H9 (cell line): Measurements from ENCODE around the gene RANBP17. TPM values are rescaled to one million over a fixed set of nuclear protein-coding genes. Genes with fewer than 3 reads are reported as not detected.

ENCODE experiments used
- DNase-seq: peaks from one replicate; pipeline ENCODE4 v3.0.0-alpha.2; 2017
- H2AFZ ChIP-seq: one replicate; pipeline ENCODE4 v1.6.1; 2013; ENCODE audit warnings: mild to moderate bottlenecking, low read length, control low read depth, moderate library complexity
- H2AK5ac ChIP-seq: 2 replicates; pipeline ENCODE4 v1.6.1; 2013; ENCODE audit warnings: low read length, control low read depth, mixed read lengths; ENCODE audit not compliant: insufficient read length
- H2BK120ac ChIP-seq: one replicate; pipeline ENCODE4 v1.6.1; 2013; ENCODE audit warnings: low read depth, mild to moderate bottlenecking, low read length, control low read depth, inconsistent platforms; ENCODE audit not compliant: poor library complexity, severe bottlenecking
- H2BK12ac ChIP-seq: 2 replicates; pipeline ENCODE4 v1.6.1; 2013; ENCODE audit warnings: low read length, control low read depth, mixed read lengths, low read depth; ENCODE audit not compliant: insufficient read length
- H2BK15ac ChIP-seq: 2 replicates; pipeline ENCODE4 v1.6.1; 2013; ENCODE audit warnings: low read depth, low read length, control low read depth
- H2BK20ac ChIP-seq: one replicate; pipeline ENCODE4 v1.6.1; 2013; ENCODE audit warnings: low read depth, mild to moderate bottlenecking, low read length, control low read depth, inconsistent platforms; ENCODE audit not compliant: poor library complexity, severe bottlenecking
- H2BK5ac ChIP-seq: 2 replicates; pipeline ENCODE4 v1.6.1; 2013; ENCODE audit warnings: low read length, control low read depth, mixed read lengths; ENCODE audit not compliant: insufficient read length
- H3K14ac ChIP-seq: 2 replicates; pipeline ENCODE4 v1.6.1; 2013; ENCODE audit warnings: low read length, control low read depth; ENCODE audit not compliant: insufficient read depth
- H3K18ac ChIP-seq: 2 replicates; pipeline ENCODE4 v1.6.1; 2013; ENCODE audit warnings: low read depth, mild to moderate bottlenecking, mixed read lengths, low read length, control low read depth; ENCODE audit not compliant: insufficient read length
- H3K23ac ChIP-seq: 2 replicates; pipeline ENCODE4 v1.6.1; 2013; ENCODE audit warnings: low read length, control low read depth, mixed read lengths, low read depth; ENCODE audit not compliant: insufficient read length
- H3K23me2 ChIP-seq: 2 replicates; pipeline ENCODE4 v1.6.1; 2013; ENCODE audit warnings: low read depth, mild to moderate bottlenecking, mixed read lengths, low read length, control low read depth; ENCODE audit not compliant: insufficient read length, poor library complexity, severe bottlenecking
- H3K27ac ChIP-seq: 2 replicates; pipeline ENCODE4 v1.5.1; 2013; ENCODE audit warnings: low read length, control low read depth, mixed read lengths, low read depth; ENCODE audit not compliant: insufficient read length
- H3K27me3 ChIP-seq: 2 replicates; pipeline ENCODE4 v1.6.1; 2013; ENCODE audit warnings: low read length, control low read depth, inconsistent platforms; ENCODE audit not compliant: insufficient read depth
- H3K4ac ChIP-seq: 2 replicates; pipeline ENCODE4 v1.6.1; 2013; ENCODE audit warnings: low read depth, mild to moderate bottlenecking, control low read depth, inconsistent platforms, low read length, moderate library complexity
- H3K4me1 ChIP-seq: 2 replicates; pipeline ENCODE4 v1.6.1; 2013; ENCODE audit warnings: low read length, control low read depth, inconsistent platforms; ENCODE audit not compliant: insufficient read depth
- H3K4me2 ChIP-seq: 2 replicates; pipeline ENCODE4 v1.6.1; 2013; ENCODE audit warnings: low read length, control low read depth, mixed read lengths; ENCODE audit not compliant: insufficient read length, insufficient read depth
- H3K56ac ChIP-seq: 2 replicates; pipeline ENCODE4 v1.6.1; 2013; ENCODE audit warnings: low read depth, mild to moderate bottlenecking, mixed read lengths, low read length, control low read depth; ENCODE audit not compliant: insufficient read length
- H3K79me1 ChIP-seq: 2 replicates; pipeline ENCODE4 v1.6.1; 2013; ENCODE audit warnings: low read depth, mild to moderate bottlenecking, moderate library complexity, low read length, control low read depth, inconsistent platforms; ENCODE audit not compliant: insufficient read depth, poor library complexity, severe bottlenecking
- H3K79me2 ChIP-seq: 2 replicates; pipeline ENCODE4 v1.6.1; 2013; ENCODE audit warnings: low read length, control low read depth, inconsistent platforms; ENCODE audit not compliant: insufficient read depth
- H3K9ac ChIP-seq: 2 replicates; pipeline ENCODE4 v1.6.1; 2013; ENCODE audit warnings: low read length, control low read depth, mixed read lengths; ENCODE audit not compliant: insufficient read length; ENCODE audit errors: extremely low read depth
- H3K9me3 ChIP-seq: one replicate; pipeline ENCODE4 v1.6.1; 2013; ENCODE audit warnings: low read depth, low read length, inconsistent platforms; ENCODE audit not compliant: control insufficient read depth
- H3T11ph ChIP-seq: one replicate; pipeline ENCODE4 v1.6.1; 2013; ENCODE audit warnings: mild to moderate bottlenecking, low read length, control low read depth, inconsistent platforms
- H4K20me1 ChIP-seq: one replicate; pipeline ENCODE4 v1.6.1; 2013; ENCODE audit not compliant: control insufficient read depth, insufficient read length, insufficient read depth
- H4K5ac ChIP-seq: 2 replicates; pipeline ENCODE4 v1.6.1; 2013; ENCODE audit warnings: low read depth, mild to moderate bottlenecking, mixed read lengths, low read length, control low read depth; ENCODE audit not compliant: insufficient read length
- H4K8ac ChIP-seq: replicated peaks from 2 replicates; pipeline ENCODE4 v1.6.1; 2013; ENCODE audit warnings: low read length, control low read depth, mixed read lengths, low read depth; ENCODE audit not compliant: insufficient read length
- H4K91ac ChIP-seq: 2 replicates; pipeline ENCODE4 v1.6.1; 2013; ENCODE audit warnings: low read depth, mild to moderate bottlenecking, moderate library complexity, mixed read lengths, low read length, control low read depth; ENCODE audit not compliant: insufficient read length
- H3K27ac Mint-ChIP-seq, 3 experiments: 2 replicates in 2 of 3; 3 replicates in 1 of 3; pipeline ENCODE4 v1.8.0; 2020 to 2021; ENCODE audit warnings: mixed read lengths in 3 of 3, mild to moderate bottlenecking in 1 of 3, moderate library complexity in 1 of 3
- H3K27me3 Mint-ChIP-seq: 2 replicates; pipeline ENCODE4 v1.8.0; 2021; ENCODE audit warnings: low read depth, mild to moderate bottlenecking, moderate library complexity, mixed read lengths
- H3K36me3 Mint-ChIP-seq, 3 experiments: 2 replicates in 2 of 3; 3 replicates in 1 of 3; pipeline ENCODE4 v1.8.0; 2020 to 2021; ENCODE audit warnings: low read depth in 3 of 3, mixed read lengths in 3 of 3; ENCODE audit not compliant: insufficient read depth in 1 of 3
- H3K4me1 Mint-ChIP-seq, 2 experiments: 2 replicates each; pipeline ENCODE4 v1.8.0; 2020; ENCODE audit warnings: mixed read lengths in 2 of 2
- H3K4me3 Mint-ChIP-seq, 2 experiments: 2 replicates in 1 of 2; 3 replicates in 1 of 2; pipeline ENCODE4 v1.8.0; 2020 to 2021; ENCODE audit warnings: mild to moderate bottlenecking in 2 of 2, mixed read lengths in 2 of 2, moderate library complexity in 1 of 2
- H3K9me3 Mint-ChIP-seq, 2 experiments: 2 replicates in 1 of 2; 3 replicates in 1 of 2; pipeline ENCODE4 v1.8.0; 2020; ENCODE audit warnings: mild to moderate bottlenecking in 2 of 2, mixed read lengths in 2 of 2, moderate library complexity in 1 of 2
- CTCF ChIP-seq: fragments of 200-600 bp; sonication (generic); conservative IDR thresholded peaks from 3 replicates; pipeline ENCODE4 v1.8.0; 2021; ENCODE audit warnings: antibody characterized with exemption, mild to moderate bottlenecking
- WGBS: extraction: QIAGEN DNeasy Blood & Tissue Kit; methylation state at CpG from one replicate; pipeline ENCODE4 v1.1.7; 2013; ENCODE audit warnings: missing lambda C conversion rate, low lambda C conversion rate, mixed read lengths; ENCODE audit not compliant: insufficient read length; ENCODE audit errors: extremely low coverage; 5-methylcytosine and 5-hydroxymethylcytosine counted together
- total RNA-seq: library from RNA; stranded (reverse); gene quantifications from 2 replicates; pipeline ENCODE4 v1.2.1, GENCODE V29; 2021

Gene RANBP17
- total RNA-seq, 1 experiment from 2014 or later, result 16.5 TPM

DNA sequence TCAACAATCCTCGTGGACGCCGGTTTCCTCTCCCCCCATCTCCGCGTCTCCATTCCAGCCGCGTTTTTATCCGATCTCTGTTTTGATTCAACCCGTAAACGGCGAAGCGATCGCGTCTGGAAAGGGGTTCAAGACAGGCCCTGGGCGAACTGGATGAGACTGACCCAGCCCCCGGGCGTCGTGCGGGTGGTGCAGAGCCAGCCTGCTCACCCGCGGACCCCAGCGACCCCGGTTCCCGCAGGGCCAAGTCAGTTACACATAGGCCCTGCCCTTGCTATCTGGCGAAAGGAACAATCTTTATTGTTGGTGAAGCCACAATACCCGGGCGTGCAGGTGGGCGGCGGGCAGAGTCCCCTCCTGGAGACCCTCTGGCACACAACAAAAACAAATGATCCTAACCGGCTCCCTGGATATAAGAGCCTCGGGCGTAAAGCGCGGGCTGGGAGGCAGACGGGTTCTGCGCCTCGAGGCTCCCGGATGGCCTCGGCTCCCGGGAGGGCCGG lies 449.1 kb downstream of the RANBP17 start:
- Histone ChIP-seq H3K27me3 (peaks cover 95% of the 10 kb centered on the region), H2BK5ac (no peak overlapping the region), H4K20me1 (no peaks in the 10 kb centered on the region), H2AFZ (no peak overlapping the region), H3K23ac (no peak overlapping the region), H3K9me3 (no peaks in the 10 kb centered on the region), H2BK15ac (no peak overlapping the region), H4K91ac (no peak overlapping the region), H3K4me1 (no peaks in the 10 kb centered on the region), H3K23me2 (peaks cover 10% of the 10 kb centered on the region), H2AK5ac (no peak overlapping the region), H3K4me2 (peak overlapping the region; percentile 60), H3K79me1 (no peaks in the 10 kb centered on the region), H3K79me2 (no peaks in the 10 kb centered on the region), H3K56ac (no peak overlapping the region), H4K5ac (no peak overlapping the region), H3K18ac (no peak overlapping the region), H4K8ac (no peak overlapping the region), H3T11ph (no peak overlapping the region), H3K4ac (no peak overlapping the region), H2BK12ac (no peak overlapping the region), H2BK120ac (no peak overlapping the region), H3K9ac (no peak overlapping the region), H3K27ac (no peak overlapping the region), H2BK20ac (no peak overlapping the region), H3K14ac (no peak overlapping the region)
- Mint-ChIP-seq H3K36me3 (peaks cover 0 to 1% (median 0%) of the 10 kb centered on the region in 3 experiments; a peak in 1 of 7 replicates), H3K9me3 (peaks cover 5 to 11% of the 10 kb centered on the region in 2 experiments; a peak in 4 of 5 replicates), H3K27ac (no peak overlapping the region), H3K4me3 (peak overlapping the region in 1 of 2 experiments; percentile 75; a peak in 3 of 5 replicates), H3K4me1 (peaks cover 15 to 50% of the 10 kb centered on the region in 2 experiments), H3K27me3 (peaks cover 98% of the 10 kb centered on the region)
- DNase-seq, result no peak
- no CpG with 5 or more reads among the region's 41 CpGs for WGBS
- TF ChIP-seq CTCF, result no peak
